ENCODE data around the gene CACHD1.

The CACHD1 gene

GRCh38 chr1:64489707-64490106 is 19.8 kb downstream of the CACHD1 start:
- TF ChIP-seq POLR2AphosphoS5 (IDR thresholded peaks at IDR 0.05; ENCODE audit: low read depth) (no peak), REST (IDR thresholded peaks at IDR 0.05; ENCODE audit: insufficient replicate concordance, low read depth) (no peak), GABPA (IDR thresholded peaks at IDR 0.05; ENCODE audit: low read depth) (no peak), CTCF (IDR thresholded peaks at IDR 0.05; ENCODE audit: insufficient read depth, low read length) (no peak), SPI1 (IDR thresholded peaks at IDR 0.05; ENCODE audit: borderline replicate concordance, low read depth) (no peak)
- no peak overlapping the region for H3K27ac ChIP-seq (replicated peaks)
- H3K27me3 ChIP-seq (ENCODE audit: insufficient read depth, poor library complexity, severe bottlenecking) = peaks cover 4% of the 10 kb centered on the region
- DNase-seq (ENCODE audit: low read depth in 1 of 2, low spot score in 1 of 2) = no peak
- H3K4me3 ChIP-seq (replicated peaks; ENCODE audit: insufficient read depth, low read length) = no peak overlapping the region

- TF ChIP-seq SPI1 (IDR thresholded peaks at IDR 0.05; ENCODE audit: borderline replicate concordance, low read depth) (no peak), REST (IDR thresholded peaks at IDR 0.05; ENCODE audit: insufficient replicate concordance, low read depth) (no peak), GABPA (IDR thresholded peaks at IDR 0.05; ENCODE audit: low read depth) (no peak)
- H3K27ac ChIP-seq (replicated peaks) = no peak overlapping the region
- DNase-seq (ENCODE audit: low read depth in 1 of 2, low spot score in 1 of 2) = no peak
- no peak overlapping the region for H3K4me3 ChIP-seq (replicated peaks; ENCODE audit: insufficient read depth, low read length)
- H3K27me3 ChIP-seq (ENCODE audit: insufficient read depth, poor library complexity, severe bottlenecking) = no peaks in the 10 kb centered on the region
Observed at GRCh38 chr1:64490213-64490818, 20.4 kb downstream of the CACHD1 start.

- Histone ChIP-seq H3K27ac (replicated peaks) (no peak overlapping the region), H3K27me3 (ENCODE audit: insufficient read depth, poor library complexity, severe bottlenecking) (no peaks in the 10 kb centered on the region), H3K4me3 (replicated peaks; ENCODE audit: insufficient read depth, low read length) (no peak overlapping the region)
- TF ChIP-seq CTCF (IDR thresholded peaks at IDR 0.05; ENCODE audit: insufficient read depth, low read length) (no peak), REST (IDR thresholded peaks at IDR 0.05; ENCODE audit: insufficient replicate concordance, low read depth) (no peak), SPI1 (IDR thresholded peaks at IDR 0.05; ENCODE audit: borderline replicate concordance, low read depth) (no peak), POLR2AphosphoS5 (IDR thresholded peaks at IDR 0.05; ENCODE audit: low read depth) (no peak), GABPA (IDR thresholded peaks at IDR 0.05; ENCODE audit: low read depth) (no peak)
- DNase-seq (ENCODE audit: low read depth in 1 of 2, low spot score in 1 of 2) = no peak
Observed at GRCh38 chr1:64492424-64492823, 22.5 kb downstream of the CACHD1 start.

Measured in HL-60 (cell line).